CD14-positive monocyte (primary cell): Measurements from ENCODE around the gene OXT. TPM values are rescaled to one million over a fixed set of nuclear protein-coding genes. Genes with fewer than 3 reads are reported as not detected.

Experiments used
- DNase-seq, 3 donors: peaks; one replicate each; pipeline ENCODE4 v3.0.0-alpha.2; 2011 to 2022
- H2AFZ ChIP-seq: 2 replicates; pipeline ENCODE4 v1.6.0; 2012; ENCODE audit warnings: mild to moderate bottlenecking, low read depth, low read length, inconsistent platforms; ENCODE audit not compliant: insufficient read depth, poor library complexity, severe bottlenecking
- H3K27ac ChIP-seq, 2 donors: 1 replicate in 1 of 2; 2 replicates in 1 of 2; pipeline ENCODE4 v1.5.1; 2012 to 2013; ENCODE audit warnings: low read length in 2 of 2, control low read depth in 1 of 2, inconsistent platforms in 1 of 2, low read depth in 1 of 2, mild to moderate bottlenecking in 1 of 2
- H3K27me3 ChIP-seq, 2 donors: one replicate each; pipeline versions ENCODE4 v1.6.0 to v1.6.1; 2011 to 2013; ENCODE audit warnings: low read length in 2 of 2; ENCODE audit not compliant: control insufficient read depth in 2 of 2, insufficient read depth in 2 of 2
- H3K36me3 ChIP-seq, 2 donors: replicated peaks in 1 of 2; 1 replicate in 1 of 2; 2 replicates in 1 of 2; pipeline versions ENCODE4 v1.5.1 to v1.6.1; 2012 to 2013; ENCODE audit warnings: low read length in 2 of 2, control low read depth in 1 of 2, inconsistent platforms in 1 of 2, mild to moderate bottlenecking in 1 of 2; ENCODE audit not compliant: insufficient read depth in 2 of 2, control insufficient read depth in 1 of 2
- H3K4me1 ChIP-seq, 2 donors: 1 replicate in 1 of 2; 2 replicates in 1 of 2; pipeline versions ENCODE4 v1.5.1 to v1.6.1; 2012 to 2013; ENCODE audit warnings: low read length in 2 of 2, control low read depth in 1 of 2, inconsistent platforms in 1 of 2, mild to moderate bottlenecking in 1 of 2, moderate library complexity in 1 of 2; ENCODE audit not compliant: insufficient read depth in 2 of 2, control insufficient read depth in 1 of 2
- H3K4me2 ChIP-seq: replicated peaks from 2 replicates; pipeline ENCODE3; 2012; ENCODE audit warnings: low read length, moderate library complexity, mild to moderate bottlenecking; ENCODE audit not compliant: poor library complexity, severe bottlenecking; ENCODE audit errors: extremely low read depth
- H3K4me3 ChIP-seq, 3 experiments: fragments of 200-600 bp in 1 of 3; sonication (generic) in 1 of 3; replicated peaks in 1 of 3; 1 replicate in 2 of 3; 2 replicates in 1 of 3; pipeline ENCODE4 v1.5.1; 2011 to 2013; ENCODE audit warnings: low read length in 3 of 3, mild to moderate bottlenecking in 3 of 3, control low read depth in 2 of 3, low read depth in 2 of 3, inconsistent platforms in 1 of 3, moderate library complexity in 1 of 3
- H3K79me2 ChIP-seq: 2 replicates; pipeline ENCODE4 v1.6.0; 2012; ENCODE audit warnings: mild to moderate bottlenecking, control low read depth, inconsistent platforms, low read length, moderate library complexity; ENCODE audit not compliant: insufficient read depth
- H3K9ac ChIP-seq: 2 replicates; pipeline ENCODE4 v1.6.0; 2017; ENCODE audit warnings: low read length, mild to moderate bottlenecking; ENCODE audit not compliant: insufficient read depth, poor library complexity, severe bottlenecking
- H3K9me3 ChIP-seq, 2 donors: replicated peaks in 1 of 2; 1 replicate in 1 of 2; 2 replicates in 1 of 2; pipeline versions ENCODE4 v1.5.1 to v1.6.1; 2012 to 2013; ENCODE audit warnings: low read length in 2 of 2, control low read depth in 1 of 2; ENCODE audit not compliant: control insufficient read depth in 1 of 2, insufficient read depth in 1 of 2
- H4K20me1 ChIP-seq: 2 replicates; pipeline ENCODE4 v1.6.0; 2012; ENCODE audit warnings: mild to moderate bottlenecking, low read length, control low read depth, moderate library complexity; ENCODE audit not compliant: insufficient read depth
- H3K27ac Mint-ChIP-seq, 7 donors: one replicate each; pipeline ENCODE4 v1.8.0; 2020; ENCODE audit warnings: mild to moderate bottlenecking in 7 of 7, mixed read lengths in 7 of 7, moderate library complexity in 6 of 7, inconsistent platforms in 2 of 7
- H3K27me3 Mint-ChIP-seq, 3 donors: one replicate each; pipeline ENCODE4 v1.8.0; 2021 to 2022; ENCODE audit warnings: low read depth in 3 of 3, mild to moderate bottlenecking in 3 of 3, mixed read lengths in 3 of 3, moderate library complexity in 3 of 3, inconsistent platforms in 1 of 3
- H3K36me3 Mint-ChIP-seq, 2 donors: one replicate each; pipeline ENCODE4 v1.8.0; 2020; ENCODE audit warnings: mixed read lengths in 2 of 2, inconsistent platforms in 1 of 2, mild to moderate bottlenecking in 1 of 2
- H3K4me1 Mint-ChIP-seq: one replicate; pipeline ENCODE4 v1.8.0; 2020; ENCODE audit warnings: mild to moderate bottlenecking, mixed read lengths
- H3K4me3 Mint-ChIP-seq, 2 donors: one replicate each; pipeline ENCODE4 v1.8.0; 2020; ENCODE audit warnings: mild to moderate bottlenecking in 2 of 2, mixed read lengths in 2 of 2, moderate library complexity in 1 of 2
- H3K9me3 Mint-ChIP-seq, 7 donors: one replicate each; pipeline ENCODE4 v1.8.0; 2020 to 2022; ENCODE audit warnings: mixed read lengths in 7 of 7, mild to moderate bottlenecking in 6 of 7, moderate library complexity in 6 of 7, inconsistent platforms in 2 of 7
- CTCF ChIP-seq: fragments of 200-600 bp; IDR thresholded peaks from one replicate; pipeline ENCODE4 v1.8.0; 2022; ENCODE audit warnings: antibody characterized with exemption, mild to moderate bottlenecking
- WGBS: methylation state at CpG from one replicate; pipeline ENCODE4 v1.1.5; 2013; ENCODE audit warnings: missing lambda C conversion rate; ENCODE audit not compliant: insufficient coverage; 5-methylcytosine and 5-hydroxymethylcytosine counted together
- intact Hi-C, 2 donors: fragments of 100-400 bp; cut with micrococcal nuclease; formaldehyde crosslinking; loops; one replicate each; pipeline versions ENCODE4 v1.15.0 to v1.15.1; 2023
- polyA plus RNA-seq, 3 donors: library from polyadenylated mRNA; depleted of rRNA in 1 of 3; unstranded in 2 of 3; stranded (reverse) in 1 of 3; fragments of 300-500 nt in 2 of 3; fragments of >200 nt in 1 of 3; fragmentation: Illumina TruSeq in 2 of 3; gene quantifications; 1 replicate in 2 of 3; 2 replicates in 1 of 3; pipeline ENCODE4 v1.2.3, GENCODE V29; 2012 to 2021

The OXT gene
- polyA plus RNA-seq, 3 donors: not detected

DNA sequence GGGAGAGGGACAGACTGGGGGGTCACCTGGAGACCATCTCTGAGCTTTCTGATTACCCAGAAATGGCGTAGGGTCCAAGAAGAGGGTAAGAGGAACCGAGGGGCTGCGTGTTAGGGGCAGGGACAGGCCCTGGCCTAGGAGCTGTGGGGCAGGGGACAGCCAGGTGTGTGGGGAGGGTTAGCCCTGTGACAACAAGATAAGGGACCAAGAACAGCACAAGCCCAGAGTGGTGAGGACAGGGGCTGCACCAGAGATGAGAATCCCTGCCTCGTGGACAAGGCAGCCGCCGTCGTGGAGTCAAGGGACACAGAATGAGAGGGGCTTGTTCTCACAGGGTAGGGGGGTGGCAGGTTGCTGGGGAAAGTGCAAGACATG lies 13.6 kb downstream of the OXT start:
- no peak overlapping the region for H2AFZ ChIP-seq
- H3K9me3 ChIP-seq: peaks cover 7 to 27% of the 10 kb centered on the region in 2 donors
- Mint-ChIP-seq H3K36me3 (peaks cover 0 to 9% of the 10 kb centered on the region in 2 donors), H3K4me3 (peak overlapping the region in 1 of 2 donors; percentile 62), H3K27me3 (peaks cover 56 to 63% (median 59%) of the 10 kb centered on the region in 3 donors), H3K27ac (peak overlapping the region in 1 of 7 donors; percentile 35), H3K9me3 (peaks cover 0 to 20% (median 11%) of the 10 kb centered on the region in 7 donors), H3K4me1 (peaks cover 23% of the 10 kb centered on the region)
- H3K4me3 ChIP-seq: no peak overlapping the region
- DNase-seq: no peak
- H3K79me2 ChIP-seq: no peaks in the 10 kb centered on the region
- no peak overlapping the region for H3K9ac ChIP-seq
- H3K4me1 ChIP-seq: peaks cover 21 to 25% of the 10 kb centered on the region in 2 donors
- intact Hi-C loops: no loop called here
- H3K27me3 ChIP-seq: peaks cover 26 to 55% of the 10 kb centered on the region in 2 donors
- H3K36me3 ChIP-seq: no peaks in the 10 kb centered on the region
- no peak overlapping the region for H3K4me2 ChIP-seq
- no peaks in the 10 kb centered on the region for H4K20me1 ChIP-seq
- 63% methylated on average over 3 of the region's 7 CpGs for WGBS
- no peak overlapping the region for H3K27ac ChIP-seq
- no peak for TF ChIP-seq CTCF

DNA sequence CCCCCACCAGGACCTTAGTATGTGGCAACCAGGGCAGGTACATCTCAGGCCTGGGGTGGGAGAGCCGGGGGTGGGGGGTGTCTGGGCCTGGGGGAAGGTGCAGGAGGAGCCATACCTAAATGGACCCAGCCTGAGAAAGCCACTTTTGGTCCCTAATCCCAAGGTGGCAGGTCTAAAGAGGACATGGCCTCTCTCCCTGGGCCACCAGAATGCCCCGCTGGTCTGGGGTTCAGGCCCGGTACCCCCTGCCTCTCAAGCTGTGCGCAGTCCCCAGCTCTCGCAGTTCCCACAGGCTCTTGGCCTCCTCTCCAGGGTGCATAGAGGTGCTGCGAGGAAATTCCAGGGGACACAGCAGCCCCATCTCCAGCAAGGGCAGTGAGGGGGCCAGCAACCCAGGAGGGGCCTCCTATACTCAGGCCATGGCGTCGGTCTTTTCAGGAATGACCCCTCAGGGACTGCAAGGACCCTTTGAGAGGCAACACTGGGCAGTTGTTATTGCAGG lies 14.2 kb downstream of the OXT start:
- no peak overlapping the region for H3K4me3 ChIP-seq
- peaks cover 21 to 25% of the 10 kb centered on the region in 2 donors for H3K4me1 ChIP-seq
- peaks cover 7 to 27% of the 10 kb centered on the region in 2 donors for H3K9me3 ChIP-seq
- no peaks in the 10 kb centered on the region for H3K79me2 ChIP-seq
- intact Hi-C loops: no loop called here
- H3K4me2 ChIP-seq: no peak overlapping the region
- Mint-ChIP-seq H3K36me3 (peaks cover 0 to 9% of the 10 kb centered on the region in 2 donors), H3K27ac (no peak overlapping the region), H3K9me3 (peaks cover 0 to 20% (median 11%) of the 10 kb centered on the region in 7 donors), H3K4me1 (peaks cover 23% of the 10 kb centered on the region), H3K27me3 (peaks cover 56 to 63% (median 58%) of the 10 kb centered on the region in 3 donors), H3K4me3 (peak overlapping the region in 1 of 2 donors; percentile 62)
- H3K9ac ChIP-seq: no peak overlapping the region
- 99% methylated on average over 7 of the region's 8 CpGs for WGBS
- no peaks in the 10 kb centered on the region for H4K20me1 ChIP-seq
- H3K27me3 ChIP-seq: peaks cover 28 to 55% of the 10 kb centered on the region in 2 donors
- H3K27ac ChIP-seq: no peak overlapping the region
- no peak overlapping the region for H2AFZ ChIP-seq
- TF ChIP-seq CTCF: no peak
- no peak for DNase-seq
- no peaks in the 10 kb centered on the region for H3K36me3 ChIP-seq
